ENCODE measurements around the gene DOCK1.

The DOCK1 gene

DNA sequence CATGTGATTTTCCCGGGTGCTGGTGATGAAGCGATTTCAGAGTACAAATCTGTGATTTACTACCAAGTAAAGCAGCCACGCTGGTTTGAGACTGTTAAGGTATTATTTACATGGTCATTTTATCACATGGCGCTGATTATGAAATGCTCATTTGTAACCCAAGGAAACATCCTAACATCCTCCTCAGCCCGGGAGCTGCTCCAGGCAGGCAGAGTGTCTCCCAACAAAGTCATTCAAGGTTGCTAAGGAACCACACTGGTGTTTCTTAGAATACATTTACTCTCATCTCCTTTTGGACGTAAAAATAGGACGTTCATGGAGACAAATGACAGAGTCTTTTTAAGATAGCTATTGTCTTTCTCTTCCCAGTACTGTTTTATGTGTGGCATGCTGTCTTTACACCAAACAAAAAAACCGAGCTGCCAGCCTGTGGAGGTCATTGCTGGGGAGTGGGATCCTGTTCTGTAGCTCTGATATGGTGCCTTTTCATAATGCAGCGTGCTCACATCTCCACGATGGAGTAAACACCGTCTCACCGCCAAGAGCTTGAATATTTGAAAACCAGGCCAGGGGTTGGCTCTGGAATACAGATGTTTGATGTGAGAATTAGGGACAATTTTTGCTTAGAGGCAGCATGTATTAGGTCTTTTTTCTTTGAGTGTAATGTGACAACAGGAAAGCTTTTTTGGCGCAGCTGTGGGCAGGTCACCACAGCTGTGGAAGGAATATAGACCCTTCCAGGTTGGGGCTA lies 119.6 kb downstream of the DOCK1 start:
- TF ChIP-seq, protein P1, sequence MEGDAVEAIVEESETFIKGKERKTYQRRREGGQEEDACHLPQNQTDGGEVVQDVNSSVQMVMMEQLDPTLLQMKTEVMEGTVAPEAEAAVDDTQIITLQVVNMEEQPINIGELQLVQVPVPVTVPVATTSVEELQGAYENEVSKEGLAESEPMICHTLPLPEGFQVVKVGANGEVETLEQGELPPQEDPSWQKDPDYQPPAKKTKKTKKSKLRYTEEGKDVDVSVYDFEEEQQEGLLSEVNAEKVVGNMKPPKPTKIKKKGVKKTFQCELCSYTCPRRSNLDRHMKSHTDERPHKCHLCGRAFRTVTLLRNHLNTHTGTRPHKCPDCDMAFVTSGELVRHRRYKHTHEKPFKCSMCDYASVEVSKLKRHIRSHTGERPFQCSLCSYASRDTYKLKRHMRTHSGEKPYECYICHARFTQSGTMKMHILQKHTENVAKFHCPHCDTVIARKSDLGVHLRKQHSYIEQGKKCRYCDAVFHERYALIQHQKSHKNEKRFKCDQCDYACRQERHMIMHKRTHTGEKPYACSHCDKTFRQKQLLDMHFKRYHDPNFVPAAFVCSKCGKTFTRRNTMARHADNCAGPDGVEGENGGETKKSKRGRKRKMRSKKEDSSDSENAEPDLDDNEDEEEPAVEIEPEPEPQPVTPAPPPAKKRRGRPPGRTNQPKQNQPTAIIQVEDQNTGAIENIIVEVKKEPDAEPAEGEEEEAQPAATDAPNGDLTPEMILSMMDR (IDR thresholded peaks at IDR 0.05; ENCODE audit: low read depth, low read length) = no peak
- DNase-seq (ENCODE audit: low read depth, low spot score) = peak; percentile 30
- no peak overlapping the region for H3K4me3 ChIP-seq (ENCODE audit: low read depth, low read length)
- in situ Hi-C loops (cut with HindIII; ENCODE audit: low sequenced_read_pairs) = no loop called here

GRCh38 chr10:127027786-127028185 lies 122.6 kb downstream of the DOCK1 start:
- no peak overlapping the region for H3K4me3 ChIP-seq (ENCODE audit: low read depth, low read length)
- no peak for DNase-seq (ENCODE audit: low read depth, low spot score)
- TF ChIP-seq, protein P1 (IDR thresholded peaks at IDR 0.05; ENCODE audit: low read depth, low read length) = no peak
- in situ Hi-C loops (cut with HindIII; ENCODE audit: low sequenced_read_pairs) = no loop called here

DNA sequence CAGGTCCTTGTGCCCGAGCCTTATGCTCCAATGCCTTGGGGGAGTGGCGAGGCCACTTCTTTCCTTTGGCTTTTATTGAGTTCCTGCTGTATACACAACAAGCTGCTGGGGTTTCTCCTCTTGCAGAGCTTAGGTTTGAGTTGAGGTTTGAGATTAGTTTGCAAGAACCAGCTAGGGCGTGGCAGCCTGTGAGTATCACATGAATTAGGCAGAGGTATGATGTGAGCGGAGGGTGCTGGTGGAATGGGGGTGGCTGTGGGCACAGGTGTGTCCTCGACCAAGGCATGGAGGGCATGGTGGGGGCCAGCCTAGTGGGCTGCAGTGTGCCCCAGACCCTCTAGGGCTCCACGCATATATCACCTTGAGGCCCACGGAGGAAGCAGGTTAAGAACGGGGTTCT lies 123.3 kb downstream of the DOCK1 start:
- no peak for DNase-seq (ENCODE audit: low read depth, low spot score)
- in situ Hi-C loops (cut with HindIII; ENCODE audit: low sequenced_read_pairs) = no loop called here
- H3K4me3 ChIP-seq (ENCODE audit: low read depth, low read length) = no peak overlapping the region
- TF ChIP-seq, protein P1 (IDR thresholded peaks at IDR 0.05; ENCODE audit: low read depth, low read length) = no peak

DNA sequence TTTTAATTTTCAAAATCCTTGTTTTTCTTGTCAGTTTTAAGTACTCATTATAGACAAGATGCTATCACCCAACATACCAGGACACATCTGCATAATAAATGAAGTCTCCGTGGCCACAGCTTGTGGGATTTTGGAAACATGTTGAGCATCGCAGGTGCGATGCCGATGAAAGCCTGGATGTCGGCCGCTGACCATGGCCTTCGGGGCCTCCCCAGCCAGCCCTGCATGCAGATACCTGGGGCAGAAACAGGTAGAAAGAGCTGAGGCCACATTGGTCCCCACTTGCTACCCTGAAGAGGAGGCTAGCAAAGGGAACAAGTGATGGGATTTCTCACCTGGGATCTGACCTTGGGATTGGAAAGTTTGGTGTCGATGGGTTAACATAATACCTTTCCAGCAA lies 123.8 kb downstream of the DOCK1 start:
- TF ChIP-seq, protein P1 (IDR thresholded peaks at IDR 0.05; ENCODE audit: low read depth, low read length) = no peak
- in situ Hi-C loops (cut with HindIII; ENCODE audit: low sequenced_read_pairs) = no loop called here
- DNase-seq (ENCODE audit: low read depth, low spot score) = no peak
- no peak overlapping the region for H3K4me3 ChIP-seq (ENCODE audit: low read depth, low read length)

DNA sequence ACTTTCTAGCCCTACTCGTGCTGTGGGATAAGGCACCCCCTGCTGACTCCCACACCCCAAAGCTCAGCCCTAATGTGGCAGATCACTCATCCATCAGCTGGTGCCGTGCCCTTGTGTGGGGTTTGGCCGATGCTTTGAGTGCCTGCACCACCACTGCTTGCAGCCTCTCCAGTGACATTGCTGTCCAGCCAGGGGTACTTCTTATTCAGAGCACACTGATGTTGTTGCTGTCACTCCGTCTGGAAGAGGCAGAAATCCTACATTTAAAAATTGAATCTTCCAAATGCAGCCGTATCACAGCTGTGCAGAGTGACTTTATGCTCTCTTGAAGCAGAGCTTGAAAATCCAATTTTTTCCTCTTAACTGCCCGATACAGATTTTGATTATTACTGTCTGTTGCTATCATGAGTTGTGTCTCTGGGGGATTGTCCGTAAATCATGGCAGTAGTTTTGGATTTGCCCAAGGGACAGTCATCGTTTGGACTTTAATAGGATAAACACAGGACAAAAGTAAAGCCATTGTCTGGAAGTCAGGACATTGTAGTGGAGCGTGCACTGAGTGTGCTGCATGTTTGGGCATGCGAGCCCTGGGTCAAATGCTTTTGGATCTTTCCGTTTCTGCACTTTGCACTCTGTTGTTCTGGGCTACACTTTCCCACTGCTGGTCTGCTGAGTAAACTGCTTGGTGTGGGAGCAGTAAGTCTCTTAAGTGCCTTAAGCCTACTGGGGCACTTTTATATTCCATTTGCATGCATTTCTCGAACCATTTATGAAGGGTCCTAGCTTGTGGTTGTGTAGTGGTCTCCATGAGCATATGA lies 128.2 kb downstream of the DOCK1 start:
- in situ Hi-C loops (cut with HindIII; ENCODE audit: low sequenced_read_pairs) = no loop called here
- H3K4me3 ChIP-seq (ENCODE audit: low read depth, low read length) = no peak overlapping the region
- DNase-seq (ENCODE audit: low read depth, low spot score) = no peak
- TF ChIP-seq, protein P1 (IDR thresholded peaks at IDR 0.05; ENCODE audit: low read depth, low read length) = no peak

DNA sequence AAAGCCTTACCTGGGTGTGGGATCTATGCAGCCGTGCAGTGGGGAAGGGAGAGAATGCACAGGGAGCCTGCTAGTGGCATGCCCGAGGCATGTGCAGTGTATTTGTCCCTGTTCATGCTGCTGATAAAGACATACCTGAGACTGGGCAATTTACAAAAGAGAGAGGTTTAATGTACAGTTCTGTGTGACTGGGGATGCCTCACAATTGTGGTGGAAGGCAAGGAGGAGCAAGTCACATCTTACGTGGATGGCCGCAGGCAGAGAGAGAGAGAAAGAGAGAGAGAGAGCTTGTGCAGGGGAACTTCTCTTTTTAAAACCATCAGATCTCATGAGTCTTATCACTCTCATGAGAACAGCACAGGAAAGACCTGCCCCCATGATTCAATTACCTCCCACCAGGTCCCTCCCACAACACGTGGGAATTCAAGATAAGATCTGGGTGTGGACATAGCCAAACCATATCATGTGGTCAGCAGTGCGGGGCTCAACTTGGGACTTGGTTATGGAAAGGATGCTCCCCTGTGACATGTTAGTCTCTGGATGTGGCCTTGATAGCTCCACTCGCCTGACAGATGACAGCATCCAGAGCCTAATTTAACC lies 128.9 kb downstream of the DOCK1 start:
- in situ Hi-C loops (cut with HindIII; ENCODE audit: low sequenced_read_pairs) = no loop called here
- TF ChIP-seq, protein P1 (IDR thresholded peaks at IDR 0.05; ENCODE audit: low read depth, low read length) = no peak
- H3K4me3 ChIP-seq (ENCODE audit: low read depth, low read length) = no peak overlapping the region
- DNase-seq (ENCODE audit: low read depth, low spot score) = no peak
